Activated naive CD8-positive, alpha-beta T cell (primary cell): ENCODE results near the gene NTPCR.
A peak's percentile ranks its signal among the peaks of the same experiment; 100 is the strongest.

Experiments
- H3K27ac Mint-ChIP-seq: one replicate; pipeline ENCODE4 v1.8.0; 2021; ENCODE audit warnings: mixed read lengths
- H3K27me3 Mint-ChIP-seq: one replicate; pipeline ENCODE4 v1.8.0; 2021; ENCODE audit warnings: mixed read lengths
- H3K36me3 Mint-ChIP-seq: one replicate; pipeline ENCODE4 v1.8.0; 2021; ENCODE audit warnings: mixed read lengths
- H3K4me1 Mint-ChIP-seq: one replicate; pipeline ENCODE4 v1.8.0; 2021; ENCODE audit warnings: low read depth, mixed read lengths
- H3K4me3 Mint-ChIP-seq: one replicate; pipeline ENCODE4 v1.8.0; 2021; ENCODE audit warnings: mild to moderate bottlenecking, mixed read lengths
- H3K9me3 Mint-ChIP-seq: one replicate; pipeline ENCODE4 v1.8.0; 2021; ENCODE audit warnings: low read depth, mixed read lengths

Gene NTPCR

GRCh38 chr1:232942413-232943294, 7.8 kb upstream of the NTPCR start:
- H3K27ac Mint-ChIP-seq = no peak overlapping the region
- H3K4me1 Mint-ChIP-seq = peaks cover 15% of the 10 kb centered on the region

GRCh38 chr1:232943679-232944252, 6.6 kb upstream of the NTPCR start:
- no peak overlapping the region for H3K4me3 Mint-ChIP-seq
- H3K4me1 Mint-ChIP-seq = peaks cover 15% of the 10 kb centered on the region
- H3K9me3 Mint-ChIP-seq = no peaks in the 10 kb centered on the region

More at GRCh38 chr1:232942413-232943294, 7.8 kb upstream of the NTPCR start:
- peaks cover 5% of the 10 kb centered on the region for H3K36me3 Mint-ChIP-seq
- H3K4me3 Mint-ChIP-seq = no peak overlapping the region
- H3K9me3 Mint-ChIP-seq = no peaks in the 10 kb centered on the region
- peaks cover 7% of the 10 kb centered on the region for H3K27me3 Mint-ChIP-seq

GRCh38 chr1:232944347-232944746, 6.1 kb upstream of the NTPCR start:
- H3K4me3 Mint-ChIP-seq = no peak overlapping the region
- peaks cover 21% of the 10 kb centered on the region for H3K4me1 Mint-ChIP-seq
- peaks cover 5% of the 10 kb centered on the region for H3K36me3 Mint-ChIP-seq
- peak overlapping the region; percentile 78 for H3K27ac Mint-ChIP-seq
- H3K9me3 Mint-ChIP-seq = no peaks in the 10 kb centered on the region
- peaks cover 2% of the 10 kb centered on the region for H3K27me3 Mint-ChIP-seq

More at GRCh38 chr1:232943679-232944252, 6.6 kb upstream of the NTPCR start:
- H3K27ac Mint-ChIP-seq = peak overlapping the region; percentile 73
- peaks cover 5% of the 10 kb centered on the region for H3K36me3 Mint-ChIP-seq
- H3K27me3 Mint-ChIP-seq = peaks cover 2% of the 10 kb centered on the region

- no peaks in the 10 kb centered on the region for H3K27me3 Mint-ChIP-seq
- peaks cover 42% of the 10 kb centered on the region for H3K4me1 Mint-ChIP-seq
- no peaks in the 10 kb centered on the region for H3K9me3 Mint-ChIP-seq
- H3K27ac Mint-ChIP-seq = peak overlapping the region; percentile 92
- H3K36me3 Mint-ChIP-seq = peaks cover 8% of the 10 kb centered on the region
- H3K4me3 Mint-ChIP-seq = peak overlapping the region; percentile 97
Measured at GRCh38 chr1:232949636-232950196, 695 bp upstream of the NTPCR start.

GRCh38 chr1:232951180-232951579, 769 bp downstream of the NTPCR start:
- H3K4me3 Mint-ChIP-seq = peak overlapping the region; percentile 97
- H3K4me1 Mint-ChIP-seq = peaks cover 42% of the 10 kb centered on the region
- peaks cover 11% of the 10 kb centered on the region for H3K36me3 Mint-ChIP-seq
- H3K9me3 Mint-ChIP-seq = no peaks in the 10 kb centered on the region
- no peaks in the 10 kb centered on the region for H3K27me3 Mint-ChIP-seq
- H3K27ac Mint-ChIP-seq = peak overlapping the region; percentile 95

GRCh38 chr1:232951605-232952004, 1.2 kb downstream of the NTPCR start:
- H3K36me3 Mint-ChIP-seq = peaks cover 14% of the 10 kb centered on the region
- no peaks in the 10 kb centered on the region for H3K27me3 Mint-ChIP-seq
- H3K4me3 Mint-ChIP-seq = peak overlapping the region; percentile 97
- peaks cover 42% of the 10 kb centered on the region for H3K4me1 Mint-ChIP-seq
- H3K9me3 Mint-ChIP-seq = no peaks in the 10 kb centered on the region
- H3K27ac Mint-ChIP-seq = no peak overlapping the region

GRCh38 chr1:232952514-232953499, 2.4 kb downstream of the NTPCR start:
- H3K9me3 Mint-ChIP-seq = no peaks in the 10 kb centered on the region
- H3K27ac Mint-ChIP-seq = no peak overlapping the region
- H3K4me3 Mint-ChIP-seq = peak overlapping the region; percentile 49
- H3K4me1 Mint-ChIP-seq = peaks cover 42% of the 10 kb centered on the region
- no peaks in the 10 kb centered on the region for H3K27me3 Mint-ChIP-seq
- peaks cover 23% of the 10 kb centered on the region for H3K36me3 Mint-ChIP-seq

- no peak overlapping the region for H3K27ac Mint-ChIP-seq
- H3K9me3 Mint-ChIP-seq = no peaks in the 10 kb centered on the region
- H3K4me1 Mint-ChIP-seq = peaks cover 32% of the 10 kb centered on the region
Measured at GRCh38 chr1:232954594-232955365, 4.4 kb downstream of the NTPCR start.

GRCh38 chr1:232956081-232956480, 5.7 kb downstream of the NTPCR start:
- H3K36me3 Mint-ChIP-seq = peaks cover 43% of the 10 kb centered on the region

More at GRCh38 chr1:232954594-232955365, 4.4 kb downstream of the NTPCR start:
- Mint-ChIP-seq H3K27me3 (no peaks in the 10 kb centered on the region), H3K36me3 (peaks cover 39% of the 10 kb centered on the region), H3K4me3 (no peak overlapping the region)

GRCh38 chr1:232958067-232958466, 7.7 kb downstream of the NTPCR start:
- H3K4me1 Mint-ChIP-seq = peaks cover 15% of the 10 kb centered on the region

More at GRCh38 chr1:232956081-232956480, 5.7 kb downstream of the NTPCR start:
- Mint-ChIP-seq H3K27ac (no peak overlapping the region), H3K27me3 (no peaks in the 10 kb centered on the region), H3K9me3 (no peaks in the 10 kb centered on the region), H3K4me3 (no peak overlapping the region), H3K4me1 (peaks cover 26% of the 10 kb centered on the region)

GRCh38 chr1:232962761-232963745, 12.6 kb downstream of the NTPCR start:
- Mint-ChIP-seq H3K36me3 (peaks cover 41% of the 10 kb centered on the region), H3K4me3 (no peak overlapping the region), H3K4me1 (peaks cover 26% of the 10 kb centered on the region), H3K27ac (no peak overlapping the region), H3K27me3 (no peaks in the 10 kb centered on the region), H3K9me3 (no peaks in the 10 kb centered on the region)

More at GRCh38 chr1:232958067-232958466, 7.7 kb downstream of the NTPCR start:
- H3K27ac Mint-ChIP-seq = no peak overlapping the region
- H3K4me3 Mint-ChIP-seq = no peak overlapping the region
- H3K27me3 Mint-ChIP-seq = no peaks in the 10 kb centered on the region
- H3K36me3 Mint-ChIP-seq = peaks cover 45% of the 10 kb centered on the region
- H3K9me3 Mint-ChIP-seq = no peaks in the 10 kb centered on the region

- H3K9me3 Mint-ChIP-seq = no peaks in the 10 kb centered on the region
- H3K27me3 Mint-ChIP-seq = no peaks in the 10 kb centered on the region
- peaks cover 35% of the 10 kb centered on the region for H3K36me3 Mint-ChIP-seq
- no peak overlapping the region for H3K4me3 Mint-ChIP-seq
- peaks cover 26% of the 10 kb centered on the region for H3K4me1 Mint-ChIP-seq
- no peak overlapping the region for H3K27ac Mint-ChIP-seq
Measured at GRCh38 chr1:232964601-232965000, 14.2 kb downstream of the NTPCR start.
